Neural cell (in vitro differentiated cells): ENCODE measurements around the gene BMS1. TPM values are rescaled to one million over a fixed set of nuclear protein-coding genes. Genes with fewer than 3 reads are reported as not detected.
"Not testable (repeated sequence)": the region's sequence is repeated elsewhere in the genome, so short reads cannot be mapped to it uniquely, and the experiment has no call there.

ENCODE experiments used
- H2AFZ ChIP-seq: fragments of 200-600, 300-800 bp; sonication (generic), shearing (Covaris generic); 2 replicates; pipeline ENCODE4 v1.6.0; 2014; ENCODE audit warnings: low read depth, mild to moderate bottlenecking, antibody characterized with exemption, low read length, moderate library complexity
- H3F3A ChIP-seq: fragments of 200-600 bp; shearing (Covaris generic); 2 replicates; pipeline ENCODE4 v1.6.1; 2016; ENCODE audit warnings: mild to moderate bottlenecking, moderate library complexity, mixed read lengths, antibody characterized with exemption, low read length; ENCODE audit not compliant: insufficient read depth, poor library complexity, severe bottlenecking
- H3K27ac ChIP-seq: fragments of 200-600, 300-800 bp; sonication (generic), shearing (Covaris generic); 2 replicates; pipeline ENCODE4 v1.5.1; 2014; ENCODE audit warnings: mild to moderate bottlenecking, low read length, moderate library complexity
- H3K27me3 ChIP-seq: fragments of 300-800, 200-600 bp; sonication (generic), shearing (Covaris generic); 2 replicates; pipeline ENCODE4 v1.6.0; 2014; ENCODE audit warnings: mild to moderate bottlenecking, low read depth, low read length, moderate library complexity; ENCODE audit not compliant: insufficient read depth
- H3K36me3 ChIP-seq: fragments of 300-800, 200-600 bp; sonication (generic), shearing (Covaris generic); 2 replicates; pipeline ENCODE4 v1.5.1; 2014; ENCODE audit warnings: mild to moderate bottlenecking, antibody characterized with exemption, low read length, moderate library complexity; ENCODE audit not compliant: insufficient read depth
- H3K4me2 ChIP-seq: fragments of 300-800, 200-600 bp; sonication (generic), shearing (Covaris generic); 2 replicates; pipeline ENCODE4 v1.6.0; 2014; ENCODE audit warnings: mild to moderate bottlenecking, low read length
- H3K4me3 ChIP-seq: fragments of 300-800, 200-600 bp; sonication (generic), shearing (Covaris generic); 2 replicates; pipeline ENCODE4 v1.5.1; 2014; ENCODE audit warnings: mild to moderate bottlenecking, low read length, moderate library complexity
- H3K79me2 ChIP-seq: fragments of 200-600 bp; shearing (Covaris generic); replicated peaks from 2 replicates; pipeline ENCODE4 v1.6.0; 2014; ENCODE audit warnings: mild to moderate bottlenecking, low read length, moderate library complexity; ENCODE audit not compliant: insufficient read depth
- H3K9ac ChIP-seq: fragments of 300-800, 200-600 bp; sonication (generic), shearing (Covaris generic); 2 replicates; pipeline ENCODE4 v1.6.1; 2016; ENCODE audit warnings: mild to moderate bottlenecking, low read length, mixed read lengths
- H3K9me2 ChIP-seq: fragments of 200-600 bp; shearing (Covaris generic); 2 replicates; pipeline ENCODE4 v1.6.1; 2016; ENCODE audit warnings: mild to moderate bottlenecking, low read length, mixed read lengths; ENCODE audit not compliant: insufficient read depth
- H3K9me3 ChIP-seq: fragments of 200-600, 300-800 bp; sonication (generic), shearing (Covaris generic); 2 replicates; pipeline ENCODE4 v1.6.1; 2016; ENCODE audit warnings: mild to moderate bottlenecking, mixed run types, low read length, moderate library complexity, mixed read lengths
- H4K20me1 ChIP-seq: fragments of 200-600 bp; shearing (Covaris generic); 2 replicates; pipeline ENCODE4 v1.6.1; 2016; ENCODE audit warnings: mild to moderate bottlenecking, mixed run types; ENCODE audit not compliant: insufficient read depth
- EP300 ChIP-seq: fragments of 450-650 bp; conservative IDR thresholded peaks from 2 replicates; pipeline ENCODE4 v1.6.1; 2014; ENCODE audit warnings: antibody characterized with exemption, mild to moderate bottlenecking, moderate library complexity; ENCODE audit not compliant: poor library complexity, severe bottlenecking
- EZH2 ChIP-seq: fragments of 200-600, 300-800 bp; shearing (Covaris generic), sonication (generic); IDR thresholded peaks from 2 replicates; pipeline ENCODE4 v1.6.1; 2014; ENCODE audit warnings: antibody characterized with exemption, low read length, borderline replicate concordance, mild to moderate bottlenecking; ENCODE audit not compliant: insufficient read depth, poor library complexity, severe bottlenecking
- MXI1 ChIP-seq: fragments of 450-650 bp; conservative IDR thresholded peaks from 2 replicates; pipeline ENCODE4 v1.6.1; 2014; ENCODE audit warnings: antibody characterized with exemption, mild to moderate bottlenecking; ENCODE audit not compliant: poor library complexity, severe bottlenecking
- POLR2AphosphoS5 ChIP-seq: IDR thresholded peaks from 2 replicates; pipeline ENCODE4 v1.6.1; 2012
- RAD21 ChIP-seq: fragments of 450-650 bp; conservative IDR thresholded peaks from 2 replicates; pipeline ENCODE4 v1.6.1; 2014; ENCODE audit warnings: antibody characterized with exemption, mild to moderate bottlenecking, moderate library complexity
- REST ChIP-seq: IDR thresholded peaks from 2 replicates; pipeline ENCODE4 v1.6.1; 2012; ENCODE audit warnings: borderline replicate concordance
- SMC3 ChIP-seq: fragments of 450-650 bp; conservative IDR thresholded peaks from 2 replicates; pipeline ENCODE4 v1.6.1; 2014; ENCODE audit warnings: antibody characterized with exemption, mild to moderate bottlenecking, moderate library complexity; ENCODE audit not compliant: poor library complexity
- TAF1 ChIP-seq: IDR thresholded peaks from 2 replicates; pipeline ENCODE4 v1.6.1; 2012; ENCODE audit warnings: low read depth
- polyA plus RNA-seq: library from polyadenylated mRNA; depleted of rRNA; stranded (reverse); fragments of >200 nt; gene quantifications from 2 replicates; pipeline ENCODE4 v1.2.3, GENCODE V29; 2014
- TF ChIP-seq, protein P1 (sequence below): fragments of 450-650 bp; IDR thresholded peaks from 2 replicates; pipeline ENCODE4 v1.5.1; 2014; ENCODE audit warnings: antibody characterized with exemption, mild to moderate bottlenecking, moderate library complexity; ENCODE audit not compliant: poor library complexity, severe bottlenecking

BMS1 gene
- polyA plus RNA-seq, 1 donor from 2014 or later = 8.5 TPM

DNA sequence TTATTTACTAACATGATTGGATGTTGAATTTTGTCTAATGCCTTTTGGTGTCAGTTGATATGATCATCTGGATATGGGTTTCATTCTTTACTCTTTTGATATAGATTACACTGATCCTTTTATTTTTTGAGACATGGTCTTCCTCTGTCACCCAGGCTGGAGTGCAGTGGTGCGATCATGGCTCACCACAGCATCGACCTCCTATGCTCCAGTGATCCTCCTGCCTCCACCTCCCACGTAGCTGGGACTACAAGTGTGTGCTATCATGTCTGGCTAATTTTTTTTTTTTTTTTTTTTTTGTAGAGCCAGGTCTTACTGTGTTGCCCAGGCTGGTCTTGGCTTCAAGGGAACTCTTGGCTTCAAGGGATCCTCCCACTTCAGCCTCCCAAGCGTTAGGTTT lies 27.1 kb downstream of the BMS1 start:
- H2AFZ ChIP-seq = no peak overlapping the region
- no peaks in the 10 kb centered on the region for H3K9me2 ChIP-seq
- no peak overlapping the region for H3K9ac ChIP-seq
- peaks cover 12% of the 10 kb centered on the region for H3K36me3 ChIP-seq
- H3K27ac ChIP-seq = no peak overlapping the region
- H3K27me3 ChIP-seq = no peaks in the 10 kb centered on the region
- no peaks in the 10 kb centered on the region for H3K9me3 ChIP-seq
- no peaks in the 10 kb centered on the region for H3K79me2 ChIP-seq
- H3K4me2 ChIP-seq = no peak overlapping the region
- no peak for TF ChIP-seq MXI1
- TF ChIP-seq REST = no peak
- no peak for TF ChIP-seq RAD21
- TF ChIP-seq, protein P1, sequence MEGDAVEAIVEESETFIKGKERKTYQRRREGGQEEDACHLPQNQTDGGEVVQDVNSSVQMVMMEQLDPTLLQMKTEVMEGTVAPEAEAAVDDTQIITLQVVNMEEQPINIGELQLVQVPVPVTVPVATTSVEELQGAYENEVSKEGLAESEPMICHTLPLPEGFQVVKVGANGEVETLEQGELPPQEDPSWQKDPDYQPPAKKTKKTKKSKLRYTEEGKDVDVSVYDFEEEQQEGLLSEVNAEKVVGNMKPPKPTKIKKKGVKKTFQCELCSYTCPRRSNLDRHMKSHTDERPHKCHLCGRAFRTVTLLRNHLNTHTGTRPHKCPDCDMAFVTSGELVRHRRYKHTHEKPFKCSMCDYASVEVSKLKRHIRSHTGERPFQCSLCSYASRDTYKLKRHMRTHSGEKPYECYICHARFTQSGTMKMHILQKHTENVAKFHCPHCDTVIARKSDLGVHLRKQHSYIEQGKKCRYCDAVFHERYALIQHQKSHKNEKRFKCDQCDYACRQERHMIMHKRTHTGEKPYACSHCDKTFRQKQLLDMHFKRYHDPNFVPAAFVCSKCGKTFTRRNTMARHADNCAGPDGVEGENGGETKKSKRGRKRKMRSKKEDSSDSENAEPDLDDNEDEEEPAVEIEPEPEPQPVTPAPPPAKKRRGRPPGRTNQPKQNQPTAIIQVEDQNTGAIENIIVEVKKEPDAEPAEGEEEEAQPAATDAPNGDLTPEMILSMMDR = no peak
- no peak for TF ChIP-seq POLR2AphosphoS5
- no peak for TF ChIP-seq EP300
- TF ChIP-seq EZH2 = no peak
- no peak for TF ChIP-seq SMC3
- no peak for TF ChIP-seq TAF1
- H3K4me3 ChIP-seq = no peak overlapping the region
- no peaks in the 10 kb centered on the region for H4K20me1 ChIP-seq
- H3F3A ChIP-seq = no peaks in the 10 kb centered on the region

- TF ChIP-seq POLR2AphosphoS5 = no peak
- H3K9me2 ChIP-seq = no peaks in the 10 kb centered on the region
- no peak overlapping the region for H3K4me3 ChIP-seq
- H2AFZ ChIP-seq = no peak overlapping the region
- H3K27ac ChIP-seq = no peak overlapping the region
- H3K36me3 ChIP-seq = peaks cover 9% of the 10 kb centered on the region
- H3K4me2 ChIP-seq = no peak overlapping the region
- no peaks in the 10 kb centered on the region for H4K20me1 ChIP-seq
- H3K79me2 ChIP-seq = no peaks in the 10 kb centered on the region
- no peak overlapping the region for H3K9ac ChIP-seq
- H3K27me3 ChIP-seq = no peaks in the 10 kb centered on the region
- no peaks in the 10 kb centered on the region for H3F3A ChIP-seq
- no peaks in the 10 kb centered on the region for H3K9me3 ChIP-seq
These were observed 29.4 kb downstream of the BMS1 start for GRCh38 chr10:42812028-42812427.

- not testable (repeated sequence) for H2AFZ ChIP-seq, H4K20me1 ChIP-seq, H3K27ac ChIP-seq, H3K79me2 ChIP-seq, H3K27me3 ChIP-seq, H3K36me3 ChIP-seq, H3K9me3 ChIP-seq, H3K9ac ChIP-seq, H3K4me2 ChIP-seq, H3F3A ChIP-seq, H3K9me2 ChIP-seq, H3K4me3 ChIP-seq
These were observed 31.5 kb downstream of the BMS1 start for GRCh38 chr10:42813989-42814687.

- not testable (repeated sequence) for H3K27me3 ChIP-seq, H3K79me2 ChIP-seq, H3F3A ChIP-seq, H4K20me1 ChIP-seq, H3K9me2 ChIP-seq, H3K9me3 ChIP-seq, H3K36me3 ChIP-seq, H3K4me3 ChIP-seq, H3K4me2 ChIP-seq, H3K9ac ChIP-seq, H3K27ac ChIP-seq, H2AFZ ChIP-seq
These were observed 33.7 kb downstream of the BMS1 start for GRCh38 chr10:42816334-42816733.
